8988T (cell line): ENCODE results near the gene SH3RF2.
"Not testable (repeated sequence)": the region's sequence is repeated elsewhere in the genome, so short reads cannot be mapped to it uniquely, and the experiment has no call there.

ENCODE experiments used
- DNase-seq: peaks from one replicate; pipeline ENCODE4 v3.0.0; 2011

SH3RF2 gene

GRCh38 chr5:145981589-145982571, 45.5 kb downstream of the SH3RF2 start:
- no peak for DNase-seq

- no peak for DNase-seq
These were observed 46.4 kb downstream of the SH3RF2 start for GRCh38 chr5:145982572-145983318.

DNA sequence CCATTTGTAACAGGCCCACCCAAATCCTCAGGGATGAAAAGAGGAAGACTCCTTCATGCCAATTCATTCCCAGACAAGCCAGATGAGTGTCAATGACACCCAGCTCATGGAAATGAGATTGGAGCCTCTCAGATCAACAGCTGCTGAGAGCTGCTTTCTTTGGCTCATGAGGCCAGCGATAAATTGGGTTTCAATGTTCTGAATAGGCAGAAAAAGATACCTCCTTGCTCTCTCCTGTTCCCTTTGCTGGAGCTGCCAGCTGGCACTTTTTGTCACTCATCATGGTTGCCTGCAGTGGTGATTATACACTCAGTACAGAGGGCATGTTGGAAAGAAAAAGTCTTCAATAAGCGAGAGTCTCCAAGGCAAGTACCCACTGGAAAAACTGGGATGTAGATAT, 47.1 kb downstream of the SH3RF2 start:
- no peak for DNase-seq

GRCh38 chr5:145984072-145984471, 47.7 kb downstream of the SH3RF2 start:
- DNase-seq: no peak

GRCh38 chr5:145987856-145988255, 51.5 kb downstream of the SH3RF2 start:
- no peak for DNase-seq

GRCh38 chr5:145988993-145989392, 52.6 kb downstream of the SH3RF2 start:
- DNase-seq: no peak

DNA sequence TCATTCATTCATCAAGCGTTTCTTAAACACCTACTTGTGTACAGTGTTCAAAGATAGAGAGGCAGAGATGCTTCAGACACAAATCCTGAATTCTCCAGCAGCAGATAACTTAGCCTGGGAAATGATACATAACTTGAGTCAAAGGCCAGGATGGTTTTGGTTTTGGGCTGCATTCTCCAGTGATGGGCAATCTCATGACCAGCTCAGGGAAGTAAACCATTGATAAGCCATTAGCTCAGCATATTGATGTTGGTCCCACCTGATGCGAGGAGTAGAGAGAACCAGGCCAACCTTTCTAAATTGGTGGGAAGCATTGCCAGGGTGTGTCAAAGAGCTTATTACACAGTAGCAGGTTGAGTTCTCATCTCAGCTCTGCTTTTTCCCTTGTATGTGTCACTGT, 53.0 kb downstream of the SH3RF2 start:
- DNase-seq: no peak

DNA sequence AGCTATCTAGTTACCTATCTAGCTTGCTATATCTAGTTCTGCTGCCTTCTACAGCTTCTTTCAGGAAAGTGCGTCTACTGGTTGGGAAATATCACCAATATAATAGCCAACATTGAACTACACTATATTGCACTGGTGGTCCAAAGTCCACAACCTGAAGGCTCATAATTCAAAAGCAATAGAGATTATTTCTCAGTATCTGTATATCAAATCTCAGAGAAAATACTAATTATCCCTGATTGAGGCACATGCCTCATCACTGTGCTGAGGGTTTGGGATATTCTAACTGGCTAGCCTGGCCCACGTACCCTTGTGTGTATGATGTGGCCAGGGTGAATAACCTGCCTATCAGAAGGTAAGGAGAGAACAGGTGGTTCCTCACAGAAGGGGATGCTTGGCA, 53.8 kb downstream of the SH3RF2 start:
- no peak for DNase-seq

DNA sequence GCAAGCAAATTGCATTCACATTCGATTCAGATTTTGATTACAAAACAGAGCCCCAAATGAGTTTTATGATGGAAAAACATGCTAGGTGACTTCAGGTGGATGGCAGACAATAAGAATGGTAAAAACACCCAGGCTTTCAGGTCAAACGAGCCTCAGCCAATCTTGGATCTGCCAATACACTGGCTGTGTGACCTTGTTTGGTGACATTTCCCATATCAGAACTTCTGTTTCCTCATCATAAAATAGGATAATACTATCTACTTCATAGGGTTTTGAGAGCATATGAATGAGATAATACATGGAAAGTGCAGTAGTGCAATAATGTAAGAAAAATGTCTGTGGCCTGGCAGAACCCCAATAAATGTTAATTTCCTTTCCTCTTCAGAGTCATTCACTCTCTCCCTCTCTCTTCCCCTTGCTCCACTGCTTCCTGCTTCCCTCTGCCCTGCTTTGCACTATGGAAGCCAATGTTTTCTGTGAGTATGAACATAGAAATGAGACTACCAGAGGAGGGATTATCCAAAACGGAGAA, 54.7 kb downstream of the SH3RF2 start:
- DNase-seq: no peak

GRCh38 chr5:145993538-145993937, 57.2 kb downstream of the SH3RF2 start:
- not testable (repeated sequence) for DNase-seq

DNA sequence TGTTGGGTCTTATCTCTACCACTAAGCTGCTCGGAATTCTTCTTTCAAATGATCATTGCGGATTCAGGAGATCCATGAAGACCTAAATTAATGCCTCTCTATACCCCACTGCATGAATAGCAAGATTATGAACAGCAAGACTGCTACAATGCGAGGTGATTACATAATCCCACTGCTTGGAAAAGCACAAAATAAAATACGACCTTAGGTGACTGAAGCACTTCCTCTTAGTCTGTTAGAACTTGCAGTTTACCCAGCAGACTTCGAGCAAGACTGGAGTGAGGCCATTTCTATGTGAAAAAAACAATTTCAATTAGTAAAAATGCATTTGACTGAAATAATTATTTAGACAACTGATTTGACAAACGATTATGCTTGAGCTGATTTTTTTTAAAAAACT, 59.8 kb downstream of the SH3RF2 start:
- DNase-seq: no peak

- no peak for DNase-seq
These were observed 62.8 kb downstream of the SH3RF2 start for GRCh38 chr5:145999208-145999607.

GRCh38 chr5:146000072-146000471, 63.7 kb downstream of the SH3RF2 start:
- no peak for DNase-seq

GRCh38 chr5:146001544-146002190, 65.3 kb downstream of the SH3RF2 start:
- no peak for DNase-seq

GRCh38 chr5:146002491-146002890, 66.1 kb downstream of the SH3RF2 start:
- DNase-seq: no peak

GRCh38 chr5:146003852-146004251, 67.5 kb downstream of the SH3RF2 start:
- no peak for DNase-seq

DNA sequence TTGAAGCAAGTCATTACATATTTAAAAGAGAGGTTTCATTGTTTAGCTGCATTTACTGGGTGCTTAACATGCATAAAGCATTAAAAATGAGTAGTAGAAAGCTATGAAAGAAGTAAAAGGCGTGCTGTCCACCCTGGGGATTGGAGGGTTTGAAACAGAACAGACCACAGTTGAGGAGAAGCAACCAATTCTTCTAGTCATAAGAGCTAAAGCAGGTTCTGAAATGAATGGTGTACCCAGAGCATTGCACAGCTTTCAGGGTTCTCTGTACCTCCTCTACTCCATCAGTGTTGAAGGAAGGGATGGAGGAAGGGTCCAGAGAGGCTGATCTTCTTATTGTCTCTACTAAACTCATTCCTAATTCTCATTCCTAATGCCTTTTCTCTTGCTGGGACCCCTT, 68.9 kb downstream of the SH3RF2 start:
- DNase-seq: no peak

DNA sequence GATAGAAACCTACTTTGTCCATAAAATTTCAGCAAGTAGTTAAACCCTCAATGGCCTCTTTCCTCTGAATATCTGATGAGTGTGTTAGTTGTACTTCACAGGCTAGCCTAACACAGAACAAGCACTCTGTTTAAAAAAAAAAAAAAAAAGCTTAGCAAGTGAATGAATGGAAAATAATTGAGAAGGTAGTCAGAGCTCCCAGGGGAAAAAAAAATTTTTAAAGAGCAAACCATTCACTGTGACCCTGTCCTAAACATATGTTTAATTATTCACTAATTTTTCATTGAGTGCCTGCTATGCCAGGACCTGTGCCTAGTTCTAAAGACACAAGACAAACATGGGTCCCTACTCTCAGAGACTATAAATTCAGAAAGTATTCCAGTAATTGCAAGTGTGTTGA, 69.3 kb downstream of the SH3RF2 start:
- DNase-seq: no peak

GRCh38 chr5:146006470-146007190, 70.3 kb downstream of the SH3RF2 start:
- DNase-seq: no peak

GRCh38 chr5:146007270-146007669, 70.9 kb downstream of the SH3RF2 start:
- DNase-seq: no peak

DNA sequence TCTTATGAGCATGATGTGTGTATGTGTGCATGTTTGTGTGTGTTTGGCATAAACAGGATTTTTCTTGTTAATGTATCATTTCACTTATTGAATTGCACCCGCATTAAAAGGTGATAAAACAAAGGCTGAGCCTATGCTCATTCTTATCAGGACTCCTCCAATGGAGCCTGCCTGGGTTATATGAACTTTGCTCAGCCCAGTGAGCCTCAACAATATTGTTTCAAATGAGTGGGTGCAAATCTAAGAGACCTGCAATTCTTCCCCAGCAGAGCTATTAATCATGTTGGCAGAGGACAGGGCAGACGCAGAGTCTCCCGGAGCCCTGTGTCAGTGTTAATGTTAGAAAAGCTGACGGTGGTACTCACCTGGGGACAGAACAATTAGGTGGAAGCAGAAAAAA, 71.6 kb downstream of the SH3RF2 start:
- DNase-seq: no peak

GRCh38 chr5:146009020-146009419, 72.6 kb downstream of the SH3RF2 start:
- no peak for DNase-seq

GRCh38 chr5:146010447-146010846, 74.1 kb downstream of the SH3RF2 start:
- DNase-seq: not testable (repeated sequence)
